ENCODE measurements around the gene LIN28B. TPM values are rescaled to one million over a fixed set of nuclear protein-coding genes. Genes with fewer than 3 reads are reported as not detected.
A peak's percentile ranks its signal among the peaks of the same experiment; 100 is the strongest.
"Not testable (repeated sequence)": the region's sequence is repeated elsewhere in the genome, so short reads cannot be mapped to it uniquely, and the experiment has no call there.

Gene LIN28B
- polyA plus RNA-seq, 10 donors = 0.06 to 0.23 (median 0.11) TPM; not detected in 1

DNA sequence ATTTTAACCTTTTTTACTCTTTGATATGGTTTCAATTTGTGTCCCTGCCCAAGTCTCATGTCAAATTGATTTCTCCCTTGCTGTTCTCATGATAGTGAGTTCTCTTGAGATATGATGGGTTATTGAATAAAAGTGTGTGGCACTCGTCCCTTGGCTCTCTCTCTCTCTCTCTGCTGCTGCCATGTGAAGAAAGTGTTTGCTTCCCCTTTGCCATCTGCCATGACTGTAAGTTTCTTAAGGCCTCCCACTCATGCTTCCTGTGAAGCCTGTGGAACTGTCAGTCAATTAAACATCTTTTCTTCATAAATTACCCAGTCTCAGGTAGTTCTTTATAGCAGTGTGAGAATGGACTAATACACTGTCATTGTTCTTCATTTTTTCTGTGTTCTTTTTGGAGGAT, 48.5 kb downstream of the LIN28B start:
- no peak for DNase-seq

DNA sequence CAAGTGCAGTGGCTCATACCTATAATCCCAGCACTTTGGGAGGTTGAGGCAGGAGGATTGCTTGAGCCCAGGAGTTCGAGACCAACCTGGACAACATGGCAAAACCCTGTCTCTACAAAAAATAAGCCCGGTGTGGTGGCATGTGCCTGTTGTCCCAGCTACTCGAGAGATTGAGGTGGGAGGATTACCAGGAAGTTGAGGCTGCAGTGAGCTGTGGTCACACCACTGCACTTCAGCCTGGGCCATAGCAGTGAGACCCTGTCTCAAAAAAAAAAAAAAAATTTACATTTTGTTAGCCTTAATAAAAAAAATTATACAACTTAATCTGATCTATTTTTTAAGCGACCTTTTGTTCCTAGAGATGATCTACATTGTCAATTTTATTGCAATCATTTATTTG, 56.6 kb downstream of the LIN28B start:
- DNase-seq = not testable (repeated sequence)

DNA sequence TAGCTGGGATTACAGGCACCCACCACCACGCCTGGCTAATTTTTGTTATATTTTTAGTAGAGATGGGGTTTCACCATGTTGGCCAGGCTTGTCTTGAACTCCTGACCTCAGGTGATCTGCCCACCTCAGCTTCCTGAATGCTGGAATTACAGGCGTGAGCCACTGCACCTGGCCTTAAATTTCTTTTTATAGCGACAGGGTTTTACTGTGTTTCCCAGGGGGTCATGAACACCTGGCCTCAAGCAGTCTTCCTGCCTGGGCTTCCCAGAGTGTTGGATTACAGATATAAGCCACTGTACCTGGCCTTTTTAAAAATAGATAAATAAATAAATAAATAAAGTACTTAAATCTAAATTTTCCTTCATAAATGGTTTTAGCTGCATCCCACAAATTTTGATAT, 57.5 kb downstream of the LIN28B start:
- no peak for DNase-seq

DNA sequence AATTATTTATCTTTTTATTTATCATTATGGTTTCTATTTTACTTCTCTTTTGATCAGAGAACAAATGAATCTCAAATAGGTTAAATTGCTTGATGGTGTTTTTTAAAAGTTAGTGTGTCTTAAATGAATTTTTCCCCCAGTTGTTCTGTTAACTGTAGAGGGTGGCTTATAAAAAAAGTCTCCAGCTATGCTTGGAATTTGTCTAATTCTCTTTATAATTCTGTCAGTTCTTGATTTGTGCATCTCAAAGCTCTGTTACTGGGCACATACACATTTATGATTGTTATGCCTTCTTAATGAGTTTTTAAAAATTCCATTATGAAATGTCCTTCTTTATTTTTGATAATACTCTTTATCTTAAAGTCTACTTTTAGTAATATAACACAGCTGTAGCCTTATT, 58.0 kb downstream of the LIN28B start:
- DNase-seq = no peak

DNA sequence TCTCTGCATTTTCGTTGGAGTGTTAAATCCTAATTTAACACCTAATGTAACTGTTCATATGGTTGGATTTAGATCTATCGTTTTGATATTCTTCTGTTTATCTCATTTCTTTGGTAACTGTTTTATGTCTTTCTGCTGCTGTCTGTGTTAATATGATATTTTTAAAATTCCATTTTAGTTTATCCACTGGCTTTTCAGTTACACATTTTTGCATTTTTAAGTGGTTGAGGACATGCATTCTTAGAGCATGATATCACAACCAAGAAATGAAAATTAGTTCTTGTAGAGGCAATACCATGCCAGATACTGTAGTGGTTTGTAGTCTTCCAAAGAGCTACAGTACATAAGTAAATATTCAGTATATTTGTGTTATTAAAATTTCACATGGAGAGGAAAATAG, 58.6 kb downstream of the LIN28B start:
- peak; percentile 10 to 36 (median 23) for DNase-seq

DNA sequence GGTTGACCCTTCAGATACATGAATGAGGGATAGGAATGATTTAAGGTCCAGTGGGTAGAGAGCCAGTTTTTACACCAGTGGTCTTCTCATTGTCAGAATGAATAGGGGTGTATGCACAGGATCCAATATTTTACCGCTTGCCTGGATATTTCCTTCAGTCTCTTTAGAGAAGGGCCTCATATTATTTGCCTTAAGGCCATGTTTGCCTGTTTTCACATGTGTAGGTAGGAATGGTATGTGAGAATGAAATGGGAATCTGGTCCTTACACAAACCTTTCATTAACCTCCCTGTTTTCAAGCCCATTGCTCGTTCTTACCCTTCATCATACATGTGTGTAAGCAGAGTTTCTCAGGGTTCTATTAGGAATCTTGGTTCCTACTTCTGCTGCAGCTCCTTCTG, 62.4 kb downstream of the LIN28B start:
- DNase-seq = no peak

DNA sequence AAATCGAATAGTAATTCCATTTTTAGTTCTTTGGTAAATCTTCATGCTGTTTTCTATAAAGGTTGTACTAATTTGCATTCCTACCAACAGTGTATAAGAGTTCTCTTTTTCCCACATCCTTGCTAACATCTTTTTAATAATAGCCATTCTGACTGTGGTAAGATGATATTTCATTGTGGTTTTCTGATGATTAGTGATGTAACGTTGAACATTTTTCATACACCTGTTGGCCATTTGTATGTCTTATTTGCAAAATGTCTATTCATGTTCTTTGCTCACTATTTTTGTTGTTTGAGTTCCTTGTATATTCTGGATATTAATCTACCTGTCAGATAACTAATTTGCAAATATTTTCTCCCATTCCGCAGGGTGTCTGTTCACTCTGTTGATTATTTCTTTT, 64.5 kb downstream of the LIN28B start:
- no peak for DNase-seq

DNA sequence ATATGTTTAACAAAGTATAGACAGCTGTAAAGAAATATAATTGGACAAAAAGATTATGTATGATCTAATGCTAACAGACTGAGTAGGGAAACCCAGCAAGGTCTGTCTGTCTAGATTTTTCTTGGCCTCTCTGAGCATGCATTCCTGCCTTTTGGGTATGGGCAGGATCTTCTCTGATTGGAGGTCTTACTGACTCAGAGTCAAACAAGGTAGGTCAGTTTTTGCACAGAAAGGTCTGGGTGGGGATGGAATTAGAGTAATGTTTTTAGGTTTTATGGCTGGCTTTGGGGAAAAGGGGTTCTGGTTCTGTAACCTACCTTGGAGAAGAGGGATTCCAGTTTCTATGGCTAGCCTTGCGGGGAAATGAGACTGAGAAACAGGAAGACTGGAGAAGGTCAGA, 65.5 kb downstream of the LIN28B start:
- no peak for DNase-seq

DNA sequence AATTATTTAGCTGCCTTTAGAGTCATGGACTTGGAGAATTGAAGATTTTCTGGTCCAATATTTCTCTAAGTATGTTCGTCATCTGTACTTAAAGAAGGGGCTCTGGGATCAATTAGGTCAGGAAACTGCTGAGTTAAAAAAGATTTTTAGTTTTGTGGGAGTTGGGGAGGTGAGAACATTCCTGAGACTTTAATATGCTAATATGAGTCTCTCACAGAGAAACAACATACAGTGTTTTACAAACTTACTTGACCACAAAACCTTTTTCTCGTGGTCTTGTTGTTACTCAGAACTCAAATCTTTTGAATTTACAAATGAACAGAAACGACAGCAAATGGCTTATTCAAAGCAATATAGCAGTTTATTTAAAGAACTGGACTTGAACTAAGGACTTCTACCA, 67.9 kb downstream of the LIN28B start:
- DNase-seq = no peak

DNA sequence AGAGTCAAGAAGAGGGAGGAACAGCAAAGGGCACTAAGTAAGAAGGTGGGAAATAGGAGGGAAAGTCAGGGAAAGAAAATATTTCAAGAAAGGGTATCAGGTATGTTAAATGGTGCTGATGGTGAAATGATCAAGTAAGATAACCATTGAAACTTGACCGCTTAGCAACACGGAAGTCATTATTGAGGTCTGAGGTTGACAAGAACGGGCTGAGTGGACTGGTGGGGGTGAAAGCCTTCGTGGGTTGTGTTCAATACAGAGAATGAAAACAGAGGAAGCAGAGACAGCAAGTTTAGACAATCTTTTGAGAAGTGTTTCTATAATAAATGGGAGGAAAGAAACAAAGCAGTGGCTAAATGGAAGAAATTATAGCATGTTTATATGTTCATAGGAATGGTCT, 72.0 kb downstream of the LIN28B start:
- no peak for DNase-seq

DNA sequence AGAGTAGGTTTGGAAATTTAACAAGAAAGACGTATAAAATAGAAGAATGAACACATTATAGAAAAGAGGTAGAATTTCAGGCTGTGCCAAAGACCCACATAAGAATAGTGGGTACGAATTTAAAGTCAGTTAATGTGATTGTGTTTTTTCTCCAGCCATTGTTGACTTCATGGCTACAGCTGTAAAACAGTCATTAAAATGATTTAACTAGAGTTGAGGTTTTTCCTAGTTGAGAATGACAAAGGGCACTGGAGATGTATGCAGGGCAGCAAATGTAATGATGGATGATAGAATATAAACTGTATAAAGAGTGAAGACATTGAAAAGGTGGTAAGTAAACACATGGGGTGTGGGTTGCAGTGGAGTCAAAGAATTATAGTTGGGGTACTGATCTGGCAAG, 72.7 kb downstream of the LIN28B start:
- DNase-seq = no peak

DNA sequence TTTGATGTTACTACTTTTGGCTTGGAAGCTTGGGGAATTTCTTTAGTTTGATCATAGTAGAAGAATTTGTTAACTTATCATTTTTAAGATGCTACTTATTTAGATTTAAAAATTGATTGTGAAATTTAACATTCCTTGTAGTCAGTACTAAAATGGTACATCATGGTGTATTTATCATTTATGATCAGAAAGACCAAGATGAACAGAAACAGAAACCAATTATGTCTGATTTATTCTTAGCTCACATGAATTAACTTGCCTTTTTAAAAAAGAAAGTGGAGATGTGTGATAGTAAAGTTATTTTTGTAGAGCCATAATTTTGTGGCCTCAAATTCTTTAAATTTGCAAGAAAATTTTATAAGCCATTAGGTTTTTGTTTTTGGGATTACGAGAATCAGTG, 77.6 kb downstream of the LIN28B start:
- no peak for DNase-seq

DNA sequence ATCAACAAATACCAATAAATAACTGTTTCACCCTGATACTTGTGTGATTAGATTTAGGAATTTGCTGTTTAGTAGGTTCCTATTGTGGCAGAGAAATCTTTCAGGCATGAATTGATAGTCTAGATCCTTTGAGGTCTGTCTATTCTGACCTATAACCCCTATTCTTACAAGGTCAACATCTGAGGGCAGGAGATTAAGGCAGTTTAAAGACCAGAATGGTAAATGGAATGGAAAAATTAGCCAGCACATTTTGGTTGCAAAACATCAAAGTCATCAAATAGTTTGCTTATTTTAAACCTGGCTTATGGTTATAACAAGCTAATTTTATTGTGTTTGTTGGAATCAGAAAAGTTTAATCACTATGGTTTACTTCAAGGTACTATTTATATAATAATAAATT, 78.4 kb downstream of the LIN28B start:
- DNase-seq = no peak

DNA sequence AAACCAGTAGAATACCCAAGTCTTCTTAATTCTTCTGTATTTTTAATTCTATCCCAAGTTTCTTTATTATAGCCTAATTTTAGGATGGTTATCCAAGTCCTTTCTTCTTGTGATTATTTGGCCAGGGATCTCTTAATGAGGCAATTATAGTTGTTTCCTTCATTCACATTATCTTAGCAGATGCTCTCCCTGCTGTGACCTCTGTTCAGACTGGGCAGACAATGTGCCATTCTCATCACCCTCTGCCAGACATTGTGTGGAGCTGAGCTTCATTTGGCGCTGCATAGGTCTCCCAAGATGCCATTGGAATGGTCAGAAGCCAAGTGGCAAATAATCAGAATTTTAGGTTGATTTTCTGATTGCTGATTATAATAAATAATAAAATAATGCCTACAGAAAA, 79.4 kb downstream of the LIN28B start:
- DNase-seq = no peak

DNA sequence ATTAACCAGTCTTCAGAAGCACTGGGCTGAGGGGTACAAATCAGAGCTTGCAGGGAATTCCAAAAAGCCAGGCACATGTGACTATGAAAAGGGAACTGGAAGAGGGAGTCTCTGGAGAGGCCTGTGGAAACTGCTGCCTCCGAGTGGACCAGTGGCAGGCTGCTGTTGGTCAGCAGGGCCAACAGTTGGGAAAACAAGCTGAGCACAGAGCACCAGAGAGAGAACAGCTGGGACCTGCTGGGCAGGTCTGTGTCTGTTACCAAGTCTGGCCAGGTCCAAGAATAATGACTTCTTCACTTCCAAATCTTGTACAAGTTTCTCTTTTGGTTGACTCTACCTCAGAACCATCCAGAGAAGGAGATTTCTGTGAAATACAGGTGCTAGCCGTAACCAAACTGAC, 81.4 kb downstream of the LIN28B start:
- no peak for DNase-seq

DNA sequence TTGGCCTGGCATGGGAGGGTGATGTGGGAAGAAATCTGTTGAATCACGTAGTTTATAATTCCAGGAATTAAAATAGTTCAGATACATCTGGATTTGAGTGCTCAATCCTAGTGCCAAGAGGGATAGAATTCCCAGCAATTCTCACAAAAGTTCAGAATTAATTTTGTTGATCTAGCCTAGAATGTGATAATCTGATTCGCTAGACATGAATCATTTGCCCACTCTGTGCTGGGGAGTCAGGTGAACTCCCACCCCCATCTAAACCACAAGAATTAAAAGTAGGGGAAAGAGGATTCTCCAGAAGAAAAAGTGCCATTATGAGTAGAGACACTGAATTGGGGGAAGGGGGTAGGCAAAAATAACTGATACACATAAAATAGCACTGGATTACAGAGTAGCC, 85.0 kb downstream of the LIN28B start:
- no peak for DNase-seq

DNA sequence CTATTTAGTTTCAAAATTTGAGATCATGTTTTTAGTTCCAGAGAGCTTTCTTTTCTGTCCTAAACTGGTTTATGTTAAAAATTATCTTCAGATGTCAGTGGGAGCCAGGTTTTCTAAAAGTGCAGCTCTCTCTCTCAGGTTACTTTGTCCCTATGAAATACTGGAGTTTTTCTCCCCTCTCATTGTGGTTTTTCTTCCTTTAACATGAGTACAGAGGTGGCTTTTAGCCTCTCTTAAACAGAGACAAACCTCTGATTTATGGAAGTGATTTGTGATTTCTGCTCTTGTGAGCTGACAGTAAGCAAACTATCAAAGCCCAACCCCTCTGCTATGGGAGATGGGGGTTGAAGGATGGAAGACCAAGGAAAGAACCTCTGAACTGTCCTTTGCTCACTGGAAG, 85.7 kb downstream of the LIN28B start:
- DNase-seq = no peak

DNA sequence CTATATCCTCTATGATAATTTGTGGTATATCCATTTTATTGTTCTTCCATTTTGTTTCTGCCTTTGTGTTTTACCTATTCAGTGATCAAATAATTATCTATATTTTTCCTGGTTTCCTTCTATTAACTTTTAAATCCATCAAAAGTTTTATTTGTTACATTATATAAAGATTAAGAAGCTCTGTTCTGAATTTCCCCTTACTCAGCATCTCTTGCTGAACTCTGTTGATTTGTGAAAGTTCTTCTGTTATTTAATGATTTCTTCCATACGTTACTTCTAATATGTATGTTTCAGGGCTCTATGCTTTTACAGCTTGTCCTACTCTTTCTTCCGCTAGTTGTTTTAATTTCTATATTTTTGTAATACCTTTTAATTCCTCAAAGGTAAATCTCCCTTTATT, 87.1 kb downstream of the LIN28B start:
- DNase-seq = no peak

DNA sequence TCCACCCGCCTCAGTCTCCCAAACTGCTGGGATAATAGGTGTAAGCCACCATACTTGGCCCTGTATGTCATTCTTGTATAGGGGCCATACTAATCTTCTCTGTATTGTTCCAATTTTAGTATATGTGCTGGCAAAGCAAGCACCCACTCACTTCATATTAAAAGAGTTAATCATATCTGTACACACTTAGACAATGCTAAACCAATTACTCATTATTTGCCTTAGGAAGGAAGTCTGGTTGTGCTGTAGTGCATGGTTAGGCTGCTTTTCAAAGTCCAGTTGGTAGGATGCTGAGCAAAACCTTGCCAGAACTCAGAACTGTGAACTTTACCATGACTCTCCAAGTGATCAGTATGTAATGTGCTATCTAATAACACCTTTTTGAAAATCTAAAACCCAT, 88.6 kb downstream of the LIN28B start:
- DNase-seq = peak in 1 of 3 donors; percentile 5

DNA sequence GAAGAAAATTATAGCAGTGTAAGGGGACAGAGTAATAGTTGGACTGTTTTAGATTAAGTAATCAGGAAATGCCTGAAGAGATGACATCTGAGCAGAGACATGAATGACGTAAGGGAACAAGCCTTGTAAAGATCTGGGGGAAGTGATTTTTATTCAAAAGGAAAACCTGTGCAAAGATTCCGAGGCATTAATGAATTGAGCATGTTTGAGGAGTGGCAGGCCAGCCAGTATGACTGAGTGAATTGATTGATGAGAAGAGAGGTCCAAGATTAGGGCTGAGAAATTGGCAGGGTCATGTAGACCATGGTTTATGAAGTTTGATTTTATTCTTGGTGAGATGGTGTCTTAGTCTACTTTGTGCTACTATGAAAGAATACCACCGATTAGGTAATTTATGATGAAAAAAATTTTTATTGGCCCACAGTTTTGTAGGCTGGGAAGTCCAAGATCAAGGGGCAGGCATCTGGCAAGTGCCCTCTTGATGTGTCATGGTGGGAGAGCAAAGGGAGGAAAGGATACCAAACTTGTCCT, 95.1 kb downstream of the LIN28B start:
- peak in 1 of 3 donors; percentile 8 for DNase-seq

DNA sequence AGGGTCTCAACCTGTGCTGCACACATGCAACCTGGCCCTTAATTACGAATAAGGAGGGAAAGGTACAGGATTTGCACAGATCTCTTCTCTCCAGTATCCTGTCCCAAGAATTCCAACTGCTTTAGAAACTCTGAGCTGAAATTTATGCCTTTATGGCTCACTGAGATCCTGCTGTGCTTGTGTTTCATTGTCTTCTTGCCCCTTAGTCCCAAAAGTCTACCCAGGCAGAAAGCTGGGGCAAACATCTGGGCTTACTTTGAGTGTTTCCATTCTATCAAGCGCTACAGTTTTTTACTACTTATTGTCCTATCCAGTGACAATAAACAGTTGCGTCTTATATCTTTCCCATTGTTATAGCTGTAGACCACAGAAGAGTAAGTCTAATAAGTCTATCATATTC, 99.7 kb downstream of the LIN28B start:
- no peak for DNase-seq

DNA sequence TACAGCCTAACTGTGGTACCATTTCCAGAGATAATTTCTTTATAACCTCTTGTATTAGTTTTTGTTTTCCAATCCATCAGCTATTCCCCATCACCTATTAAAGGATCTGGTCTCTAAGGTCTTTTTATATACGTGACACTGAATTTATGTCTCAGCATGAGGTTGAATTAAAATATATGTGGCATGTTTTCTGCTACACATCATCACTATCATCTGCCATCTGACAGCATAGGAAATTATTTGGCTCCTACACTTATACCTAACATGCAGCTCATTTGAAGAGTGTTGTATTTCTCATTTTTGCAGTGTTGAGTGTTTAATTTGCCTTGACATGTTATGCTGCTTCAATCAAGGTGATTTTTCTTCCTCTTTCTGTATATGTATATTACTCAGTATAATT, 100.3 kb downstream of the LIN28B start:
- DNase-seq = no peak

DNA sequence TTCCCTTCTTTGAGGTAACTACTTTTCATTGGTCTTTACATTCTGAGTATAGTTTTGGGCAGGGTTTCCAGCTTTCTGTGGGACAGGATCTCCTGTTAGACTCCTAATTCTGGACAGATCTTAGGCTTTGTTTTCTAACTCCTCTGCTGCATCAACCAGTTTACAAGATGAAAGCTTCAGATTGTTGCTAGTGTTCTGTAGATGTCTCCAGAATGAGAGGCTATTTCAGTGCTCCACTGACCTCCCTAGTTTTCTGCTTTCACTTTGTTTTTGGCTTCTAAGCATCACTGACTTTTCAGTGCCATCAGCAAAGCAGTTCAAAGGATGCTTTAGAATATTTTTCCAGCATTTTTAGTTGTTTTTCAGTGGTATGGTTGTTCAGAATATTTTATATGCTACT, 101.4 kb downstream of the LIN28B start:
- DNase-seq = no peak

DNA sequence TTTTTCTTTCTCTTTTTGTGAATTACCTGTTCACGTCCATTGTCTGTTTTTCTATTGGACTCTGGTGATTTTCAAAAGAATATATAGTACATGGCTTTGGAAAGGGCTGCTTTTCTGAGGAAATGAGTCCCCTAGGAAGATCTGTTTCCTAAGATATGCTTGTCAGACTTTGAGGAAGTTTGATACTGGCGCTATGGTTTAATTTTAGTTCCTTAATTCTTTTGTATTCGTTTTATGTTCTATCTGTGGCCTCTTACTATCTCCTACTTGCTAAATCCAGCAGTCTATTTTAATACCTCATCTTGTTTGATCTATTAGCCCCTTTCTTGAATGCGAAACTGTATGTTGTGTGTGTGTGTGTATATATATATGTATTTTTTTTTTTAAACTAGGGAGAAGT, 101.9 kb downstream of the LIN28B start:
- no peak for DNase-seq

DNA sequence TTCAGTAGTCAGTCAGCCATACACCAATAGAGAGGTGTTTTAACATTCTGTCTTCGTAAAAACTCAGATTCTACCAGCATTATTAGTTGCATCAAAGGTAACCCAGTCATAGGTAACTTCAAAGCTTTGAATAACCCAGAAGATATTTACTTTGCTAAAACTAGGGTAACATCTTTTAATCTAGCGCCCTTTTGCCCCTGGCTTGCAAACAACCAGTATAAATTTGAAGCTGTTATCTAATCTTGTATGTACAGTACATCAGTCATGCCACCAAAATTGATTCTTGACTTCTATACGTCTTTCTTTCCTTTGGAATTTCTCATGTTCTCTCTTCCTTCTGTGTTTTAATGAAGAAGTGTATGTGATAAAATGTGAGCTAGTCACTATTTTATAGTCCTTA, 109.3 kb downstream of the LIN28B start:
- no peak for DNase-seq
